ENCODE results near the gene FRMD4A. TPM values are rescaled to one million over a fixed set of nuclear protein-coding genes. Genes with fewer than 3 reads are reported as not detected.

FRMD4A gene
- total RNA-seq, 1 donor from 2014 or later: 20.2 TPM

DNA sequence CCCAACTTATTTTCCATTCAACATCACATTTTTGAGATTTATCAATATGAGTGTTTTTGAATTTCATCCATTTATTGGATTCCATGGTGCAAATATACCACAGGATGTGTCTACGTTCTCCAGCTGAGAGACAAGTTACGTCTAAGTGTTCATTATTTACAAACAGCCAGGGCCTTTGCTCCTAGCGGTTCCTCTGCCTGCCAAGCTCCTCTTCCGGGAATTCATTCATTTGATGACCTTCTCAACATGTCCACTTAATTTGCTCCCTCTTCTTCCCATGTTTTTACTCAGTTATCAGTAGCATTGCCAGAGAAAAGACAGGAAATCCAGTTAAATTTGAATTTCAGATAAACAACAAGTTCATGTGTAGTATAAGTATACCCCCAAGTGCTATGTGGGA is 422.2 kb downstream of the FRMD4A start:
- Histone ChIP-seq H3K4me1 (peaks cover 5% of the 10 kb centered on the region), H3K9me3 (ENCODE audit: low read depth) (no peaks in the 10 kb centered on the region), H3K4me2 (no peak overlapping the region), H4K20me1 (ENCODE audit: low read depth) (no peaks in the 10 kb centered on the region), H3K9ac (no peak overlapping the region), H3K27ac (no peak overlapping the region), H3K79me2 (ENCODE audit: low read depth) (no peaks in the 10 kb centered on the region), H3F3A (ENCODE audit: low read depth) (no peaks in the 10 kb centered on the region), H3K27me3 (no peaks in the 10 kb centered on the region), H3K36me3 (no peaks in the 10 kb centered on the region), H2AFZ (replicated peaks) (no peak overlapping the region), H3K4me3 (no peak overlapping the region)
- Mint-ChIP-seq H3K9me3 (no peaks in the 10 kb centered on the region), H3K27me3 (ENCODE audit: insufficient read depth, low read depth) (no peaks in the 10 kb centered on the region), H3K4me1 (peaks cover 7% of the 10 kb centered on the region), H3K4me3 (no peak overlapping the region), H3K27ac (no peak overlapping the region), H3K36me3 (no peaks in the 10 kb centered on the region)
- TF ChIP-seq, protein P1, sequence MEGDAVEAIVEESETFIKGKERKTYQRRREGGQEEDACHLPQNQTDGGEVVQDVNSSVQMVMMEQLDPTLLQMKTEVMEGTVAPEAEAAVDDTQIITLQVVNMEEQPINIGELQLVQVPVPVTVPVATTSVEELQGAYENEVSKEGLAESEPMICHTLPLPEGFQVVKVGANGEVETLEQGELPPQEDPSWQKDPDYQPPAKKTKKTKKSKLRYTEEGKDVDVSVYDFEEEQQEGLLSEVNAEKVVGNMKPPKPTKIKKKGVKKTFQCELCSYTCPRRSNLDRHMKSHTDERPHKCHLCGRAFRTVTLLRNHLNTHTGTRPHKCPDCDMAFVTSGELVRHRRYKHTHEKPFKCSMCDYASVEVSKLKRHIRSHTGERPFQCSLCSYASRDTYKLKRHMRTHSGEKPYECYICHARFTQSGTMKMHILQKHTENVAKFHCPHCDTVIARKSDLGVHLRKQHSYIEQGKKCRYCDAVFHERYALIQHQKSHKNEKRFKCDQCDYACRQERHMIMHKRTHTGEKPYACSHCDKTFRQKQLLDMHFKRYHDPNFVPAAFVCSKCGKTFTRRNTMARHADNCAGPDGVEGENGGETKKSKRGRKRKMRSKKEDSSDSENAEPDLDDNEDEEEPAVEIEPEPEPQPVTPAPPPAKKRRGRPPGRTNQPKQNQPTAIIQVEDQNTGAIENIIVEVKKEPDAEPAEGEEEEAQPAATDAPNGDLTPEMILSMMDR (IDR thresholded peaks at IDR 0.05): no peak
- TF ChIP-seq EZH2phosphoT487 (IDR thresholded peaks at IDR 0.05): no peak
- no peak for TF ChIP-seq EZH2 (IDR thresholded peaks at IDR 0.05)
- no peak for DNase-seq (ENCODE audit: low spot score)

DNA sequence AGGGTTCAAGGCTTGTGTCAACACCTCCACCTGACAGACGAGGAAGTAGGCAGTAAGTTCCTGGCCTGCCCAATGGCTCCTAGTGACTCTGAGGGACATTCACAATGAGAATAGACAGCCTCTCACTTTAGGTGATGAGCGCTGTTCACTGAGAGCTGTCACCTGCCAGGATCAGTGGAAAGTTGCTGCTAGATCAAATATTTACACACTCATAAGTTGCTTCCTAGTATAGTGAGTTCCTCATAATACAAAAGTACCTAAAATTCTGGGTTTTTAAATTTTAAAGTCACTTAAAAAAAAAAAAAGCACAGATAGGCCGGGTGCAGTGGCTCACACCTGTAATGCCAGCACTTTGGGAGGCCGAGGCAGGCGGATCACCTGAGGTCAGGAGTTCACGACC is 423.2 kb downstream of the FRMD4A start:
- Mint-ChIP-seq H3K36me3 (no peaks in the 10 kb centered on the region), H3K27ac (no peak overlapping the region), H3K9me3 (peaks cover 2% of the 10 kb centered on the region), H3K27me3 (ENCODE audit: insufficient read depth, low read depth) (no peaks in the 10 kb centered on the region), H3K4me3 (no peak overlapping the region), H3K4me1 (peaks cover 7% of the 10 kb centered on the region)
- DNase-seq (ENCODE audit: low spot score): no peak
- no peaks in the 10 kb centered on the region for H3K27me3 ChIP-seq
- no peak overlapping the region for H3K4me3 ChIP-seq
- TF ChIP-seq EZH2phosphoT487 (IDR thresholded peaks at IDR 0.05) (no peak), EZH2 (IDR thresholded peaks at IDR 0.05) (no peak)
- TF ChIP-seq, protein P1 (IDR thresholded peaks at IDR 0.05): no peak
- H3F3A ChIP-seq (ENCODE audit: low read depth): no peaks in the 10 kb centered on the region
- no peak overlapping the region for H3K9ac ChIP-seq
- H3K27ac ChIP-seq: no peak overlapping the region
- no peaks in the 10 kb centered on the region for H3K79me2 ChIP-seq (ENCODE audit: low read depth)
- H3K4me1 ChIP-seq: peaks cover 5% of the 10 kb centered on the region
- no peak overlapping the region for H3K4me2 ChIP-seq
- no peak overlapping the region for H2AFZ ChIP-seq (replicated peaks)
- no peaks in the 10 kb centered on the region for H4K20me1 ChIP-seq (ENCODE audit: low read depth)
- no peaks in the 10 kb centered on the region for H3K36me3 ChIP-seq
- no peaks in the 10 kb centered on the region for H3K9me3 ChIP-seq (ENCODE audit: low read depth)

DNA sequence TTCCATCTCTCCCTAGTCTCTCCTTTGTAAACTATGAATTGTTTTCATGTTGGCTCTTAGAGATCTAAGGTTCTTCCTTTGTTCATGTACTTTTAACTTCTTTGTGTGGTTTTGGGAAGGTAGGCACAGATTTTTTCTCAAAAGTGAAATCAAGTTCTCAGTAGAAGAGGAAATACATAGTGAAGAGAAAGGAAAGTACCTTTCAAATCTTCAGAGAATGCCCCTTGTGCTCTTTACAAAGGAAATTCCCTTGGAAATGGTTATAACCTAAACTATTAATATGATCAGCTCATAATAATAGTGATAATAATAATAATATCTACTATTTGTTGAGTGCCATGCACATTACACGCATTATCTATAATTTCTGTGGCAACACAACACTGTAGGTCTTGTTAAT is 425.4 kb downstream of the FRMD4A start:
- H3F3A ChIP-seq (ENCODE audit: low read depth): no peaks in the 10 kb centered on the region
- Mint-ChIP-seq H3K4me3 (no peak overlapping the region), H3K9me3 (peaks cover 2% of the 10 kb centered on the region), H3K27me3 (ENCODE audit: insufficient read depth, low read depth) (no peaks in the 10 kb centered on the region), H3K27ac (no peak overlapping the region), H3K4me1 (peaks cover 7% of the 10 kb centered on the region), H3K36me3 (peaks cover 2% of the 10 kb centered on the region)
- H3K4me1 ChIP-seq: peaks cover 5% of the 10 kb centered on the region
- DNase-seq (ENCODE audit: low spot score): no peak
- H3K27ac ChIP-seq: no peak overlapping the region
- H2AFZ ChIP-seq (replicated peaks): no peak overlapping the region
- H3K27me3 ChIP-seq: no peaks in the 10 kb centered on the region
- no peaks in the 10 kb centered on the region for H4K20me1 ChIP-seq (ENCODE audit: low read depth)
- no peak overlapping the region for H3K4me3 ChIP-seq
- no peaks in the 10 kb centered on the region for H3K79me2 ChIP-seq (ENCODE audit: low read depth)
- TF ChIP-seq EZH2 (IDR thresholded peaks at IDR 0.05) (no peak), EZH2phosphoT487 (IDR thresholded peaks at IDR 0.05) (no peak)
- TF ChIP-seq, protein P1 (IDR thresholded peaks at IDR 0.05): no peak
- no peak overlapping the region for H3K4me2 ChIP-seq
- H3K9me3 ChIP-seq (ENCODE audit: low read depth): no peaks in the 10 kb centered on the region
- H3K9ac ChIP-seq: no peak overlapping the region
- H3K36me3 ChIP-seq: no peaks in the 10 kb centered on the region

Data from neural progenitor cell (in vitro differentiated cells).